Transverse colon (tissue), 4 donors: ENCODE results near the gene VSTM2L.

Experiments
- EP300 ChIP-seq: sonication (generic); formaldehyde crosslinking; IDR thresholded peaks from one replicate; pipeline ENCODE4 v1.6.1; 2017; ENCODE audit warnings: antibody characterized with exemption, low read depth
- POLR2A ChIP-seq: fragments of 450-650 bp; IDR thresholded peaks from one replicate; pipeline ENCODE4 v1.6.1; 2016; ENCODE audit warnings: antibody characterized with exemption, mild to moderate bottlenecking, moderate library complexity
- POLR2AphosphoS5 ChIP-seq, 3 donors: sonication (generic); formaldehyde crosslinking; IDR thresholded peaks; one replicate each; pipeline ENCODE4 v1.6.1; 2016; ENCODE audit warnings: antibody characterized with exemption in 3 of 3
- TF ChIP-seq, protein P1 (sequence below), 5 experiments: fragments of 200-600 bp in 3 of 5; fragments of 450-650 bp in 2 of 5; sonication (generic) in 3 of 5; IDR thresholded peaks; 1 replicate in 2 of 5; 2 replicates in 3 of 5; pipeline ENCODE4 v1.5.1; 2016 to 2017; ENCODE audit warnings: antibody characterized with exemption in 5 of 5, inconsistent platforms in 3 of 5, mild to moderate bottlenecking in 2 of 5, moderate library complexity in 1 of 5

DNA sequence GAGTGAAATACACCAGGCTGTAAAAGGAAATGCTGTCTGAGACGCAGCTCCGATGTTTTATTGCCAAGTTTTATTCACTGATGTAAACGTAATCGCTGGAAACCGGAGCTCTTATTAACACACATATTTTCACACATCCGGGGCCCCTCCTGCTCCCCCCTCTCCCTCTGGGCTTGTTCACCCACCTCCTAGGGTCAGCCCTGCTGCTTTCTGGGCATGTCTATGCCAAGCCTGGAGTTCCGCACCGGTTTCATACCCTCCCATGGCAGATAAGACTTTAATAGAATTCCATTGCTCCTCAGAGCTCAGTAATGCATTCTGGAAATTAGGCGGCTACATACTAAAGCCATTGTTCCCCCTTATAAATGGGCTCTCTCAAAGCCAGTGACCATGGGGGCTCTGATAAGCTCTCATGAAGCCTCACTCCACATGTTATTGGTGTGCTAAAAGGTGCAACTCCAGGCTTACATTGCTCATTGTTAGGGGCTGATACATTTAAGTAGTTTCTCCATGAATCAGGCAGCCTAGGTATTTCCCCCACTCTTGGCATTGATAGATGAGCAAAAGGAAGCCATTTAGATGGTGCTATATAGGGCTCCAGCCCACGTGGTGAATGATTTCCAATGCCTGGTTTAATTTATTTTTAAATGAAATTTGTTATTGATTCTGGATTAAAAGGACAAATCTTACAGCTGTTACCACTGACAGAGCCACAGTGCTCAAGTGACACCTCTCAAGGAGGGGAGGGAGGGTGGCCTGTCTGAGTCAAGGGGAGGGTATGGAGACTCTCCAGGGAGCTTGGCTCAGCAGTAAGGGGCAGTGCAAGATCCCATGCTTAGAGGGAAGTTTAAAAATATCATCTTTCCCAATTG is 4.5 kb upstream of the VSTM2L start:
- TF ChIP-seq, protein P1, sequence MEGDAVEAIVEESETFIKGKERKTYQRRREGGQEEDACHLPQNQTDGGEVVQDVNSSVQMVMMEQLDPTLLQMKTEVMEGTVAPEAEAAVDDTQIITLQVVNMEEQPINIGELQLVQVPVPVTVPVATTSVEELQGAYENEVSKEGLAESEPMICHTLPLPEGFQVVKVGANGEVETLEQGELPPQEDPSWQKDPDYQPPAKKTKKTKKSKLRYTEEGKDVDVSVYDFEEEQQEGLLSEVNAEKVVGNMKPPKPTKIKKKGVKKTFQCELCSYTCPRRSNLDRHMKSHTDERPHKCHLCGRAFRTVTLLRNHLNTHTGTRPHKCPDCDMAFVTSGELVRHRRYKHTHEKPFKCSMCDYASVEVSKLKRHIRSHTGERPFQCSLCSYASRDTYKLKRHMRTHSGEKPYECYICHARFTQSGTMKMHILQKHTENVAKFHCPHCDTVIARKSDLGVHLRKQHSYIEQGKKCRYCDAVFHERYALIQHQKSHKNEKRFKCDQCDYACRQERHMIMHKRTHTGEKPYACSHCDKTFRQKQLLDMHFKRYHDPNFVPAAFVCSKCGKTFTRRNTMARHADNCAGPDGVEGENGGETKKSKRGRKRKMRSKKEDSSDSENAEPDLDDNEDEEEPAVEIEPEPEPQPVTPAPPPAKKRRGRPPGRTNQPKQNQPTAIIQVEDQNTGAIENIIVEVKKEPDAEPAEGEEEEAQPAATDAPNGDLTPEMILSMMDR (IDR thresholded peaks at IDR 0.05), result no peak
- TF ChIP-seq POLR2A, result no peak
- TF ChIP-seq POLR2AphosphoS5 (IDR thresholded peaks at IDR 0.05), result no peak
- TF ChIP-seq EP300, result no peak
